Measurements from ENCODE around the gene C19orf47.

The C19orf47 gene

GRCh38 chr19:40280608-40281221, 67.5 kb downstream of the C19orf47 start:
- no peak for DNase-seq

GRCh38 chr19:40279761-40280607, 68.2 kb downstream of the C19orf47 start:
- DNase-seq: no peak

GRCh38 chr19:40279120-40279551, 69.1 kb downstream of the C19orf47 start:
- no peak for DNase-seq

GRCh38 chr19:40278361-40279035, 69.7 kb downstream of the C19orf47 start:
- no peak for DNase-seq

- no peak for DNase-seq
These were observed 70.7 kb downstream of the C19orf47 start for GRCh38 chr19:40277356-40278059.

- DNase-seq: no peak
These were observed 73.3 kb downstream of the C19orf47 start for GRCh38 chr19:40274585-40275544.

- DNase-seq: no peak
These were observed 74.5 kb downstream of the C19orf47 start for GRCh38 chr19:40273469-40274360.

- DNase-seq: no peak
These were observed 75.9 kb downstream of the C19orf47 start for GRCh38 chr19:40272261-40272660.

- no peak for DNase-seq
These were observed 76.5 kb downstream of the C19orf47 start for GRCh38 chr19:40271706-40272105.

- no peak for DNase-seq
These were observed 77.7 kb downstream of the C19orf47 start for GRCh38 chr19:40270362-40271089.

Measured in KG1 (cell line).